Measurements from ENCODE around the gene ZFAND2B. TPM values are rescaled to one million over a fixed set of nuclear protein-coding genes. Genes with fewer than 3 reads are reported as not detected.

Gene ZFAND2B, protein sequence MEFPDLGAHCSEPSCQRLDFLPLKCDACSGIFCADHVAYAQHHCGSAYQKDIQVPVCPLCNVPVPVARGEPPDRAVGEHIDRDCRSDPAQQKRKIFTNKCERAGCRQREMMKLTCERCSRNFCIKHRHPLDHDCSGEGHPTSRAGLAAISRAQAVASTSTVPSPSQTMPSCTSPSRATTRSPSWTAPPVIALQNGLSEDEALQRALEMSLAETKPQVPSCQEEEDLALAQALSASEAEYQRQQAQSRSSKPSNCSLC
- total RNA-seq = 22.9 and 31.2 TPM in 2 replicates

DNA sequence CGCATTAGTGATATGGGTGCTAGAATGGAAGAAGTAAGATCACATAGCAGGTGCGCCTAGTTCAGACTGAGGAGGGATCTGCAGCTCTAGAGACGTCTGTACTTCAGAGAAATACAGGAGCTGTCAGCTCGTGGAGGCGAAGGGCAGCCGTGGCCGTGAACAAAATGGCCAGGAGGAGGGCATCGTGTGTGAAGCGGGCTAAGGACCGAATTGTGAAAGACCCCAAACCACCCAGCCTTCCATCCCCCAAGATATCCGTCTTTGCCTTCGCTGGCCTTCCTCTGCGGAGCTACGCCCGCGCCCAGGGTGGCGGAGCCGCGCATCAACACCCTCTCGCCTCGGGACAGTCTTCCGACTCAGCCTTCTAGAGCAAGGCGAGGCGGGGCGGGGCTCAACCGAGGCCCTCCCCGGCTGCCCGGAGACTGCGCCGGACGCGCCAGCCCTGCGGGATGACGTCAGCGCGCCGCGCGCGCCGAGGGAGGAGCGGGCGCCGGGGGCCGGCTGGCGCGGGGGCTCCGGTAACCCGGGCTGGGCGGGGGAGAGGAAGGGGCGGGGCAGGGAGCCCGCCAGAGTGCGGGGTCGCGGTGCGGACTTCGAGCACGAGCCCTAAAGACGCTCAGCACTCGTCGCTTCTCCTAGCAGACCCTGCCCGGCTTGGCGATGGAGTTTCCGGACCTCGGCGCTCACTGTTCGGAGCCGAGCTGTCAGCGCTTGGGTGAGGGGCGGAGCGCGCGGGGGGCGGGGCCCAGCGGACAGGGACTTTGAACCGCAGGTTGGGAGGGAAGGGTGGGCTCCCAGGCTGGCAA is at the start of gene ZFAND2B:
Gene ZFAND2B (plus strand): TSS at position 455 of the 806 bp plus-strand sequence. CDS start 206 bp downstream, at position 661.

DNA sequence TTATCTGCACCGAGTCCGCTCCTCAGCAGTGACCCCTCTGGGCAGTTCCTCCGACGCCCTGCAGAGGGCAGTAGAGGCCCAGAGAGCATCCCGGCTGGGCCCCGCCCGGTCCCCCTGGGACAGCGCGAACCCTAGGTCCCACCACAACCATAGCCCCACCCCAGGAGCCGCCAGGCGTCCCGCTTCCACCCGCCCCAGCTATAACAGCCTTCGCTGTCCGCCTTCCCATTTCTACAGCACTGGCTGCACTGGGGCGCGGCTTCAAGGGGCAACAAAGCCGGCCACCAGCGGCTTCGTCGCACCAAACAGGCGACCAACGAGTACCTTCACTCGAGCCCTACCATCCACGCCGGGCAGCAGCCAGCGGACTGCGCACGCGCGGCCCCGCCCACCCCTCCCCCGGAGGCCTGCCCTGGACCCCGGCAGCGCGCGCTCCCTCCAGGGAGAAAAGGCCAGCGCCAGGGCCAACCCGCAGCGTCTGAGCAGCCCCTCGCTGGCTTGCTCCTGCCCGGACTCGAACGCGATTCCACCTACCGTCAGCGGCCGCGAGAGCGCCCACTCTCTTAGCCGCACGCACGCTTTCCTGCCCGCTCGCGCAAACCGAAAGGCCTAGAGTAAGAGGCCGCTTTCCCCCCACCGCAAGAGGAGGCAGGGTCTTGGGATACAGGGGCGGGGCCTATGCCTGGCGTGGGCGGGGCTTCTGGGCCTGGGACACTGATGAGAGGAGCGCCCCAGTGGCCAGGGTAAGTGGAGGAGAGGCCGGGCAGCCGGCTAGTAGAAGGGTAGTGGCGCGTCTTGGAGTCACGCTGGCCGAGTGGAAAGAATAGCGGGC is 46.2 kb upstream of the ZFAND2B start, which contains the start of gene NHEJ1:
Gene NHEJ1 (minus strand): TSS at position 630 of the 832 bp plus-strand sequence. CDS start 2,453 bp downstream, outside the sequence.

DNA sequence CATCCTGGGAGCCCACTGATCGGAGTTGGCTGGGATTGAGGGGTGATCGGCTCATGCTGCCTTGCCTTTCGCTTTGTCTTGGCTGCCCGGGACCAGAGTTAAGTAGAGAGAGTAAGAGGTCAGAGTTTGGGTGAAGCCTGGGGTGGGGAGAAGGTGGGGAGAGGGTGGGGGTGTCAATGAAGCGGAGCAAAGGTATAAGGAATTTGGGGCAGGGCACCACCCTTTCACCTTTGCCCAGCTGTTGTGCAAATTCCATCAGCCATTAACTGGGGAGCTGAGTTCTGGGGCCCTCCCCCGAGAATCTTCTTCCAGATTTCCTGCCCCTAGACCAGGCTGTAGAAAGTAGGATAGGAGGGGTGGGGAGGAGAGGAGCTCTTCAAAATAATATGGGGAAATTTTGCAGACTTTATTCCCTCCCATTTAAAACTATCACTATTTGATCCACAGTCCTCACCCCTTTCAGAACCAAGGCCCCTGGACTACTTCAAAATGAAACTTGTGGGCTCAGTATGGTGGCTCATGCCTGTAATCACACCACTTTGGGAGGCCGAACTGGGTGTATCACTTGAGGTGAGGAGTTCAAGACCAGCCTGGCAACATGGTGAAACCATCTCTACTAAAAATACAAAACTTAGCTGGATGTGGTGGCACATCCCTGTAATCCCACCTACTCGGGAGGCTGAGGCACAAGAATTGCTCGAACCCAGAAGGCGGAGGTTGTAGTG is 36.5 kb upstream of the ZFAND2B start, which contains the start of gene SLC23A3:
Gene SLC23A3 (minus strand): TSS at position 100 of the 725 bp plus-strand sequence. CDS start 45 bp downstream, at position 55.

DNA sequence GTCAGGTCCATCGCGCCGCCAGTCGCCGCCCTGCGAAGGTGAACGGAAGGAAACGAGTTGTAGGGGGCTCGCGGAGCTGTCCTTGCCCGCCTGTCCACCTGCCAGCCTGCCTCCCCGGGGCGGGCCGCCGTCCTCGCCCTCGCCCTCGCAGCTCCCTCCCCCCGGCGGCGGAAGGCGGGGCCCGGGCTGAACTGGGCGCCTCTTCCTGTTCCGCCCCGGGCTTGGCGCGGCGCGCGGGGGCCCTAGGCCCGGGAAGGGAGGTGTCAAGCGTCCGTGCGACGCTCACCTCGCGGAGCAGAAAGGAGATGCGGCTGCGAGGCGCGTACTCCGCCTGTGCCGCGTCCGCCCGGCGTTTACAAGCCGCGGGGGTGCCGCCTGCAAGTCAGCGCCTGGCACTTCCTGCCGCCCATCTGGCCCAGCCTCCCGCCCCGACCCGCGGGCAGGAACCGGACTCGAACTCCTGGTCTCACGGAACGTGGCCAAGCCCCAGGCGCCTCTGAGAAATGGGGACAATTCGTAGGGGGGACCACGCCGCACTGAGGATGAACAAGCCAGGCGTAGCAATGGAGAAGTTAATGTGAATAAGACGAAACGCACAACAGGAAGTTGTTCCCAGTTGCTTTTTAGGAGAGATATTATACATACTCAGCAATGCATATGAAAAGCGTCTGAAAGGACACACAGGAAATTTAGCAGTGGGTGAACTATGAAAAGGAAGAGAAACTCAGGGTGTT is 29.6 kb upstream of the ZFAND2B start, which contains the start of gene CNPPD1:
Gene CNPPD1 (minus strand): TSS at position 108 of the 734 bp plus-strand sequence. CDS start 97 bp downstream, at position 11.

DNA sequence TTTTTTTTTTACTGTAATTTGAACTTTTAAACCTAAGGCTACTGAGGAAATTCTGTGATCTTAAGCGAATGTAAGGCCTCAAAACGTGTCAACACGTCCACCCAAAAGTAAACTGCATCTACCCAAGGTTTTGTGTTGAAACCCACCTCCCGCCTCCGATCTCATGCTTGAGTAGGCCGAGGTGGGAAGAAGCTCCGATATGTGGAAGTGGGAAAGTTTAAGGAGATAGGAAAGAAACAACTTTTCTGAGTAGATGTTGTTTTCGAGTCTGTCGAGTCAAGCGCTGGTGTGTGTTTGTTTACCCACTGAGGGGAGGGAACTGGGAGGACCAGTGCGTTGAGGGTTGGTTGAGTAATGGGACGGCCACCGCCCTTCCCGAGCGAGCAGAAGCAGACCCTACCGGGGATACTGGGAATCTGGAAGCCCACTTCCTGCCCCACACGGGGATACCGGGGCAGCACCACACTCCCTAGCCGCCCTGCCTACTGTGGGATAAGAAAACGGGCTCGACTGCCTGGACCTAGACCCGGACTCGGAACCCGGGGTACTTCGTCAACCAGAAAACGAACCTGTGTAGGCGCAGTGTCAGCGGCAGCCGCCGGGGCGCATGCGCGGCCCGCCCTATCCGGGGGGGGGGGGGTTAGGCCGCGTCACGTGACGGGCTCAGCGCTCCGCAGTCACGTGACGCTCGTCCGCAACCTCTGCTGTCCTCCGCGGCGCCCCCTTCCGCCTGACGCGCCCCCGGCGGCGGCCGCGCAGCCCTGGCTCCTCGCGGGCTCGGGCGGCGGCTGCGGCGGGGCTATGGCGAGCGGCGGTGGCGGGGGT is 28.8 kb upstream of the ZFAND2B start, which contains the start of gene RETREG2:
Gene RETREG2 (plus strand): TSS at position 724 of the 825 bp plus-strand sequence. CDS start 78 bp downstream, at position 802.

DNA sequence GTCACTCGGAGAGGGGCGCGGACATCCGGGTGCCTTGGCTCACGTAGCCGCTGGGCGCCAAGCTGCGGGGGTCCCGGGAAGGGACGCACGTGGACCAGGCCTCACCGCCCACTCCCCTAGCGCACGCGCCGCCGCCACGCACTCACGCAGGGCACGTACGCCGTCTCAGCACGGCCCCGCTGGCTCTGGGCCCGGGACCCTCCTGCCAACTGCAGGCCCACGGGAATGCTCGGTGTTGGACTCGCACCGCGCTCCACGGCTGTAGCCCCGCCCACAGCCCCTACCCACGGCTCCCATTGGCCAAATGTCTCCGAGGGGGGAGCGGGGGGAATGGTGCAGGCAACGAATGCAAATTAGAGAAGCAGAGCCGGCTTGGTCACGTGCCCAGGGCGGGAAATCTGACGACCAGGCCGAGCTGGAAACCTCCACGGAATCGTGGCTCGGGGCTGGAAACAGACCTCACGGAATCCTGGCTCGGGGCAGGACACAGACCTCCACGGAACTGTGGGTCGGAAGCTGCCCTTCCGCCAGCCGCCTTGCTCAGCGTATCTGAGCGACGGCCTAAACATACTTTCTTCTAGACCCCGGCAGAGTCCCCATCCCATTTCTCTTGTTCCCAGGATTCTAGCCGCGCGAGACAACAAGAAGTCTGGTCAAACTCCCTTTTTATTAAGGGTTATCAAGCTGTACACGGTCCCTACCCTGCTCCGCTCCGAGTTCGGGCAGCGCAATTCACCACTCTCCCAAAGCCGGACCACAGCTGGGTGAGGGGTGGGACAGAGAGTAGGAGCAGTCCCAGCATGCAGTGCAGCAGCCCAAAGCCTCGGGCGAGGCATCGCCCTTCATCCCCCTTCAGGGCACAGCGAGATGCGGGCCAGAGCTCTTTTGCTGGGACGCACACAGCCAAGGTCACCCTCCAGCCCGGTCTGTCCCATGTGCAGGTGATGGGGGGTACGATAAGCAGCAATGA is 12.4 kb downstream of the ZFAND2B start, which contains the start of gene ABCB6:
Gene ABCB6 (minus strand): TSS at position 227 of the 970 bp plus-strand sequence. CDS start 285 bp downstream, outside the sequence.

DNA sequence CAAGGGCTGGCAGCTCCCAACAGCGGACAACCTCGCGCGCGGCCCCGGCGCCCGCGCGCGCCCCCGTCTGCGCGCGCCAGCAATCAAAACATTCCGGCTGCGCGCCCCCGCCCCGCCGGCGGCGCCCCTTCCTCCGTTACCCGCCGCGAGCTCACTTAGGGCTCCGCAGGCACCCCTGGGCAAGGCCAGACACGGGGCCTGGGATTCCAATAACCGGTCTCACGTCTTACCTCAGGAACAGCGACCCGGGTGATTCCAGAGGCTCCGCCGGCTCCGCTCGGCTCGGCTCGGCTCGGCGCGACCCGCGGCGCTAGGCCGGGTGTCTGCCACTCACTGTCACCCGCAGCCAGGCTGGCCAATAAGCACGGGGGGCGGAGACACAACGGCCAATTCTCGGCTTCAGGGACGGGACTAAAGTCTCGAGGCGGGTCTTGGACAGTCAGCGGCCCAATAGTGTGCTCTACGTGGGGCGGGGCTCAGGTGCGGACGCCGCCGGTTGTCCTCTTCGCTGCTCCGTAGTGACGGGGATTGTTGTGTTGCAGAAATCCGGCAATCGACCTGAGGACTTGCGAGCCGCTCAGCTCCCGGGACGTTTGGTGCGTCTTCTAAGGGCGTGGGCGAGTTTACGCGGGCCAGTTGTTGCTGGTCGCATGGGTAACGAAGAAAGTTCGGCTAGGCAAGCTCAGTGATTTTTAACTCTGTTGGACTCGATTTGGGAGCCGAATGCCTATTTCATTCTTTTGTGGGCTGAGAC is 22.9 kb downstream of the ZFAND2B start, which contains the start of the genes ANKZF1 and ATG9A:
Gene ANKZF1 (plus strand): TSS at position 502 of the 754 bp plus-strand sequence. CDS start 452 bp downstream, outside the sequence.
Gene ATG9A (minus strand): TSS at position 332 of the 754 bp plus-strand sequence. CDS start 1,612 bp downstream, outside the sequence.

DNA sequence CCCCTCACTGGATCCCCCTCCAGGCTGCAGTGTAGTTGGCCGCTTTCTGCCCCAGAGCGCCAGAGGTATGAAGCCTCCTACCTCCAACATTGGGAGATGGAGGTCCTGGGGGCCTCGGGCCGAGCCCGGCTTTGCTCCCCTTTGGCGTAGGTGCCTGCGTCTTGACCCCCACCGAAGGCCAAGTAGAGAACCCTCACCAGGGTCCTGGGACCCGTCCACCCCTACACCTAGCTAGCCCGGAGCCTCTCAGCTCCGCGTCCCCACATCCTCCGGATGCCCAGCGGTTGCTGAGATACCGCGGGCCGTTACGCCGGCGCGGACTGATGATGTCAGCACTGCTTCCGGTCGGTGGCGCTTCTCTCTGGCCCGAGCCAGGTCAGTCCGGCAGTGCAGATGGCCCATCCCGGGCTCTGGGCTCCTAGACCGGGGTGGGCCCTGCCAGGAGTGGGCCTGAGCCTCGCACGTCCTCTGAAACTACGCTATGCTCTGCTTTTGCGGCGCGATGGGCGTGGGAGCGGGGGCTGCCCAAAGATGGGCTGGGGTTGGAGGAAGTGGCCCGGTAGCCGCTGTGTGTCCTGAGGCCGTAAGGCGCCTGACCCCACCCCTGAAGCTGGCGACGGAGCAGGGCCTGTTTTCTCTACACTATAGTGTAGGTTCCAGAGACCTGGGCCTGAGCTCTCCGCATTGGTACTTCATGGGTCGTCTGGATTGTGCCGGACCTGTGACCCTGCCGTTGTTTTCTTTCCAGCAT is 38.7 kb downstream of the ZFAND2B start, which contains the start of the genes GLB1L and STK16:
Gene GLB1L (minus strand): TSS at position 297 of the 751 bp plus-strand sequence. CDS start 1,871 bp downstream, outside the sequence.
Gene STK16 (plus strand): TSS at position 332 of the 751 bp plus-strand sequence. CDS start 521 bp downstream, outside the sequence.

DNA sequence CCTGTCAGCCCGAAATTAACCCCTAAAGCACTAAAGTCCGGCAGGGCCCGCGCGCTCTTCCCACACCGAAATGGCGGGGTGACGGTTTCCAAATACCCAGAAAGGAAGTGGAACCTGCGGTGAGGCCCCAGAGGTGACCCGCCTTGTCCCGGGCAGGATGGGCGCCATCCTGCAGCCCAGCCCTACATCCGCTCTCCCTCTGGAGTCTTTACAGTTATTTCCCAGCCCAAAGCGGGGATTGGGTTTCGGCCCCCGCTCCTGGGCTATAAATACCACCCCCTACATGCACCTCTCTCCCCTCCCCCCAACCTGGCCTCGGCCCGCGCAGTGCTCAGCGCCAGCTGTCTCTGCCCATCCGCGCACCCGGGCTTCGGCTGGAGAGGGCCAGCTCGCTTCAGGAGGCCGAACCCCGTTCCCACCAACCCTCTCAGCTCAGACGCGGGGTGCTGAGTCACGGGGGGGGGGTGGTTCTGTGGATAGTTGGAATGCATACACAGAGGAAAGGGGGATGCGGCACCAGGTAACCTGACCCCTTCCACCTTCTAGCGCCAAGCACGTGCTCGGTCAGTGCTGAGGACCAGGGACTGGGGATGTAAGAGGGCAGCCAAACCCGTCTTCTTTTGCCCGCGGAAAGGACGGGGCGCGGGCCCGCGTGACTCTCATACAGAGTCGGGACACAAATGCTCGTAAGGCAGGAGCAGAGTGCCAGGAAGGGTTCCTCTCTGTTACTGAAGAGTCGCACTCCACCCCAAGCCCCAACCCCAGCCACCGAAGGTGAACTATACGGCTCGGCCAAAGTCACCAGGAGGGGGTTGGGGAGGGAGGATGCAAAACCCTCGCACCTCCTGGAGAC is 46.5 kb downstream of the ZFAND2B start, which contains the start of gene TUBA4B:
Gene TUBA4B (plus strand): TSS at position 344 of the 853 bp plus-strand sequence. CDS start 165 bp downstream, at position 509.

DNA sequence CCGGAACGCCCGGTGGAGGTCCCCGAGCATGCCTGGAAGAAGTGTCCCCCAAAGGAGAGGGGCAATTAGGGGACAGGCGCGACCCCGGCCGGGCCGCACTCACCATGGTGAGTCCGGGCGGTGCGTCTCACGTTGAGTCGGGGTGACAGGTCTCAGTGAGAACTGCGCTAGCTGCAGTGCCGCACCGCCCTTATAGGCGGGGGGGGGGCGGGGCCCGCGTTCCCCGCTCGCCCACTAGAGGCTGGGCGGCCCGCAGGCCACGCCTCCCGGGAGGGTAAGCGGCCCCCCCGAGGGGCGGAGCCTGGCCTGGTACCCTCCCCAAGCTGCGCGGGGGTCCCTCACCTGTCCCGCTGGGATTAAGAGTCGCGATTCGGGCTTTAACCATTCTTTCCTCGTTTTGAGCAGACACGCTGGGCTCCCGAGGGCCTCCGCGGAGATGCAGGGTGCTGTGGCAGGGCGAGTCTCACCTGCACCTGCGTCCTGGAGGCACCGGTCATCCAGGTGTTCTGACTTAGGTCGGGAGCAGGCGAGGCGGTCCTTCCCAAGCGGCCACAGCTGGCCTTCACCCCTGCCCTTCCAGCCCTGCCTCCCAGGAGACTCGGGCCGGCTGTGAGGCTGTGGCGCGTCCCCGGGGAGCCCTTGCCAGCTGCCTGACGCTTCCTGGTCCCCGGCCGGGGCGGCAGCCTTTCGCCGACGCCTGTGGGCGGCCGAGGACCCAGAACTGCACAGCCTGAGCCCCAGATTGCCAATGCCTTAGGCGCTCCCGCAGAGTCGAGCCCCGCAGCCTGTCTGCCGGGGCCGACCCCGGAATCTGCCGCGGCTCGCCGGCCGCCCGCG is 47.4 kb downstream of the ZFAND2B start, which contains the start of gene TUBA4A:
Gene TUBA4A (minus strand): TSS at position 166 of the 837 bp plus-strand sequence. CDS start 60 bp downstream, at position 106.

All from hair follicle dermal papilla cell (primary cell).